ENCODE measurements around the gene C17orf50.

C17orf50 gene

GRCh38 chr17:35760587-35760986 is at the start of gene C17orf50:
C17orf50 (plus strand) TSS chr17:35760887; CDS start chr17:35760942, 55 bp downstream.
- DNase-seq = no peak

GRCh38 chr17:35710950-35711349 is 49.7 kb upstream of the C17orf50 start:
- no peak for DNase-seq

DNA sequence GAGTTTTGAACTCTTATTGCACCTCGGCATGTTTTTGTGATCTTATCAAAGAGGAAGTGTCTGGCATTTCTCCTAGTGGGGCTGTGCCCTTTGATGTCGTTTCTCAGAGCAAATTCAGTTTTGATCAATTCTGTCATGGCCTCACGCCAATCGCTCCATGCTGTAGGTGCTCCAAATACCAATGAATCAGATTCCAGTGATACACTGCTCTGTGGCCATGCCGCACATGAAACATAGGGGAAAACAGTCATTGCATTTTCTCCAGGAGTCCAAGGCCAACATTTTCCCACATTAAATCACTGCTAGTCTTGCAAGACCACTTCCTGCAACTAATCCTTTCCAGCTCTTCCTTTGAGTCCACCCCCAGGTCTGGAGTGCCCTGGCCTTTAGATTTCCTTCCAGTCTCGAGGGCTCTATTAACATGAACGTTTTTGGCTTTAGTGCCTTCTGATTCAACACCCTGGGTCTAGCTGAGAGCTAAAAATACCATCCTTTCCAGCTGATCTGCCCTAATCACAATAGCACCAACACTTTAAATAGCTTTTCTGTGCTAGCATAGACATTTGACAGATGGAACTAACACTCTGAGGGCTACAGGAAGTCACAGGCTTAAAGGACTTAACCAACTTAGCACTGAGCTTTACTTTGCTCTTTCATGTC is 47.5 kb upstream of the C17orf50 start:
- no peak for DNase-seq

- no peak for DNase-seq
Observed at GRCh38 chr17:35714988-35715387, 45.7 kb upstream of the C17orf50 start.

- DNase-seq = no peak
Observed at GRCh38 chr17:35715416-35715815, 45.3 kb upstream of the C17orf50 start.

DNA sequence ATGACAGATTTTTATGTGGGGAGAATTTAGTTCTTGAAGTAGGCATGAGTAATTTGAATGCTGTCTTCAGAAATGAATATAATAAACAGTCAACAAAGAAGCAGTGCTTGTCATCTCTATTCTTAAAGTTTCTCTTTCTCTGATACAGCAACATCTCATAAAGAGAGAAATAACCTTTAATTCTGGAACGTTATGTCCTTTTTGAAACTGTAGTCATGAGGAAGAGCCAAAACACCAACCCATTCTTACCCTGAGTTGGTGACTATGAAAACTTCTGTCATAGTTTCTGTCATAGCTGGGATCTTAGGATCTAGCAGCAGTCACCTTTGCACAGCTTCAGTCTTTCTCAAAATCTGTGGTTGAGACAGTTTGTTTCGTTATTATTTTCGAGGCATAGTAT is 44.5 kb upstream of the C17orf50 start:
- DNase-seq = no peak

DNA sequence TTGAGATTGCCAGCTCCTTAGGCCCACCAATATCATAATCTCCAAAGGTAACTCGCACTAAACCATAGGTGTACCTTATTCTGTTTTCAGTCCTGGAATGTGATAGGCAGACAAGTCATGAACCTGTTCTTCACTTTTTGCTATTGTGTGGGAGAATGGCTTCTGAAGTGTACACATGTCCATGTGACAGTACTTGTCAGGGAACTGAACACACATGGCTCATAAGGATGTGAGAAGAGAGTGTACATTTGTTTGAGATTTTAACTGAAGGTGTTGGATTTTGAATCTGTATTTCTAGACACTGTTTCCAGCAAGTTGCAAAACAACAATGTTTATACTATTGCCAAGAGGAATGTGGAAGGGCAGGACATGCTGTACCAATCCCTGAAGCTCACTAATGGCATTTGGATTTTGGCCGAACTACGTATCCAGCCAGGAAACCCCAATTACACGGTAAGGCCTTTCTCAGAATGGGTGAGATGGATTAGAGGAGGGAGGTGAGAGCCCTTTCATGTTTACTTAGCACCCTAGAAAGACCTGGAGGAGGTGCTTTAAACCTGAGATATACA is 43.7 kb upstream of the C17orf50 start:
- no peak for DNase-seq

DNA sequence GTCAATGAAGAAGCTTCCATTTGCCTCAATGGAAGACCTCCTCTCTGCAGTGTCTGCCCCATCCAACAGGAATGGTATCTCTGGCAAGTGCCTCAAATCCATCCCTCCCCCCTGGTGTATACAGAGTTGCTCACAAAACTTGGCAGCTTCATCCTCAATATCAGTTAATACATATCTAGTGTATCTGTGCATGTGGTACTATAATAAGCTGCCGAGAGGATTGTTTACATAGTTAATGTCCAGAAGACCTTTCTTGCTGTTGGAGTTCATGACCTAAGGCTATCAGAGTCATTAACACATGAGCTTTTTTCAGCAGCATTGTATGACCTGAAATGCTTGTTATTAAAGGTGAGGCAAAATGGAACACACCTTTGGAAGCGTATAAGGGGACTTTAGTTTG is 43.2 kb upstream of the C17orf50 start:
- DNase-seq = no peak

DNA sequence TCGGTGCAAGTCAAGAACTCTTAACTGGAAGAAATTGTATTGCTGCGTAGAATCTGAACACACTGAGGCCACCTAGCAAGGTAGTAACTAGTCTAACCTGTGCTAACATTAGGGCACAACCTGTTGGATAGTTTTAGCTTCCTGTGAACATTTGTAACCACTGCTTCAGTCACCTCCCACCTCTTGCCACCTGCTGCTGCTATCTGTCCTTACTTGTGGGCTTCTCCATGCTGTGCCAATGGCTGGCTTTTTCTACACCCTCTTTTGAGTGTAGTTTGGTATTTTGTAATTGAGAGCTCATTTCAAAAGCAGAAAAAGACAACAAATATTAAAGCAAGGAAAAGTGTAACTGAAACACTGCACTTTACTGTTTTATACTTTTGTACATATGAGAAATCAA is 37.0 kb upstream of the C17orf50 start:
- DNase-seq = no peak

DNA sequence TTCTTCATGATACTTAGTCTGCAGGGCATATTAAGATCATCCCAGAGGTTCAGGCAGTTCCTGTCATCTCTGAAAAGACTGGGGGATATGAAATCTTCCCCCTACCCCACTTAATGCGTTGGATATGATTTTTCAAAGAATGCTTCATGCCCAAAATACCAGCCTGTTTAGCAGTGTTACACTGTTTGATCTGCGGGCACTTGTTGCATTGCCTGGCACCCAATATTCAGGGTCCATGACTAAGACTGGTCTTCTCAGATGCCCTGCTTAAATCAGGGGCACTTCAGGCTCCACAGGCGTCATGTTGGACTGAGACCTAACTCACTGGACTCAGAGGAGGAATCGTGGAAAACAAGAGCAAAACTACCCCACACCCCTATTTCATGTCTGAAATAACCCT is 35.6 kb upstream of the C17orf50 start:
- no peak for DNase-seq

DNA sequence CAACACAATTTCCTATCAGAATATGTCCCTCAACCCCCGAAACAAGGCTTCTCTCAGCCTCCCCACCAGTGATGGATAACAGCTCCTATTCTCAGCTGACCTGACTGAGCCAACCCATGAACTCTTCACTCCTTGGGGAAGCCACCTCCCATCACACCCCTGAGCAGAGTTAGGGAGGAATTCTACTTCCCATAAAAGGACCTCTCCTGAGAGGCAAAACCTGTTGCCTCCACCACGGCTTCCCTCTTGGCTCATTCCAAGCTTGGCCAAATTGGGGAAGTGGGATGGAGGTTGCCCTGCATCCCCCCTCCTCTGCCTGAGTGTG is 34.9 kb upstream of the C17orf50 start:
- no peak for DNase-seq

- DNase-seq = peak; percentile 15
Observed at GRCh38 chr17:35726127-35726952, 34.3 kb upstream of the C17orf50 start.

DNA sequence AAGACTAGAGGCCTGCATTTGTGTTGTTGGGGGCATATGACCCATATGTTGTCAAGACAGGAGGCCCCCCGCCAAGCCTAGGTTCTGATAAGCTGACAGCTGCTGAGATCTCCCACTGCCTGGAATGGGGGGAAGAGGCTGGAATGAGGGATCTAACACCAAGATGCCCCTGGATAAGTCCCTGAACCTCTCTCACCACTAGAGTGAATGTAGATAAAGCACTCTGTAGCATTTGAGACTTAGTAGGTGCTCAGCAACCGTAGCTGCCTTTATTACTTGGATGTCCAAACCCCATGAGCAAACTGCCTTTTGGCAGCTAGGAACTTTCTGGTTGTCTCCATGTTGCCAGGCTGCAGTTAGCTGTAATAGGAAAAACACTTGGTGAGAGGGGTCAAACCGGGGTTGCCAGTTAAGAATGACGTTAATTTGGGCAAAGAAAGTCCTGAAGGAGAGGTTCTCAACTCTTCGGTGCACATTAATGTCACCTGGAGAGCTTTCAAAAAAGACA is 33.7 kb upstream of the C17orf50 start:
- no peak for DNase-seq

DNA sequence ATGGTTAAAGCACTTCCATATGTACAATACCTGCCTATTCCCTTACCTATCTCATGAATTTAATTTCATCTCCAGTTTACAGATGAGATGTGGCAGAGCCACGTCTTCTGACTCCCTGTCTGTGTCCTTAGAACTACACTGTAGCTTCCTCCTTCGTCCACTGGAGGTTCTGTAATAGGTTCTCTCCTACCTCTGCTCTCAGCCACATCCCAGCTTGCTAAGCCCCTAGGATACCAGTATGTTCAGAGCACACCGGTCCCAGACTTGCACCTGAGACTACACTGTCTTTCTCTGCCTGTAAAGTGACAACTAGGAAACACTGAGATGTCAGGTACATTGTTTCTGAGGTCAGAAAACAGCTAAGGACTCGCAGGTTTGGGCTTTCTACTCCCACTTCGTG is 33.1 kb upstream of the C17orf50 start:
- no peak for DNase-seq

DNA sequence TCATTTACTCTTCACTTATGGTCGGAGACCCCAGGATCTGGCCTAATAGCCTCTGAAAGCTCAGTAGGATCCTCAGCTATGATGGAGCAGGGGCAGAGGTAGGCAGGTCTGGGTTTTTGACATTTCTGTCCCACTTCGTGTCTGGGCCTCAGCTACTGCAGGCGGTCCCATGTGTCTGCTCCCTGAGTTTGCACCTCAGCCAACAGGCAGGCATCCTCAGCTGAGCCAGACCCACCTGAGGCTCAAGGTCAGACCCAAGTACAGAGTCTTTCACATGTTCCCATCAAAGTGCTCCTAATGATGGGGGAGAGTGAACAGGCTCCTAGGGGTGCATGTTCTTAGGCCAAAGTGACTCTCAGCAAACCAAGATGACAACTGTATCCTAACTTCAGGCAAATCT is 32.1 kb upstream of the C17orf50 start:
- no peak for DNase-seq

DNA sequence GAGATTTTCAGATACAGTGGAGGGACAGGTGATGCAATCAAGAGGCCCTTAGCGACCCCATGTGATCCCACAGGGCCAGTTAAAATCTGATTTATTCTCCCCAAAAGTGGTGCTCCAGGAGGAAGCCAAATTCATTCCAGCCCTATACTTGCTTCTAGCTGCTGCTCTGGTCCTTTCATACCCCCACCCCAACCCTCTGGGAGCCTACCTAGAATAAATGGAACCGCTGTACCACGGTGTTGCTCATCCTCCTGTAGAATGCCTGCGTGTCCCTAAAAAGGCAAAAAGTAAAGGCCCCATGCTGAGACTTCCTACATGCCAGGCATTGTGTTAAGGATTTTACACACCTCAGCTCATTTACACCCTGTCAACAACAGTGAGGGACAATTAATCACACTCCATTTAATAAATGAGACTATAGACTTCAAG is 31.3 kb upstream of the C17orf50 start:
- DNase-seq = no peak

- DNase-seq = no peak
Observed at GRCh38 chr17:35730400-35731005, 30.2 kb upstream of the C17orf50 start.

GRCh38 chr17:35731239-35731916 is 29.3 kb upstream of the C17orf50 start, which contains the start of gene RASL10B:
RASL10B (plus strand) TSS chr17:35731639; CDS start chr17:35735185, 3,546 bp downstream.
- DNase-seq = peak; percentile 22

- no peak for DNase-seq
Observed at GRCh38 chr17:35731917-35732805, 28.5 kb upstream of the C17orf50 start.

DNA sequence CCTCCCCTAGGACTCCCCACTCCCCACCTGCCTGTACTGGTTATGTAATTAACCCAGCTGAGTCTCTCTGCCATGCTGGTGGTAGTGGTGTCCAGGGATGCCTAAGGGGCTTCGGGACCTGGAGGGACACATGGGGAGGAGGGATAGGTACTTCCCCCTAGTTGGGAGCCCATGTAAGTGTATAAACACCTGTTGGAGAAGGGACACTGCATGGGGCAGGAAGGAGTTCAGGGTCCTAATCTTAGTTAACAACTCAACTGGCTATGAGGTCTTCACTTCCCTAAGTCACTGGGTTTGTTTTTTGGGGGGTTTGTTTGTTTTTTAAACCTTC is 27.9 kb upstream of the C17orf50 start:
- DNase-seq = no peak

GRCh38 chr17:35733366-35733765 is 27.3 kb upstream of the C17orf50 start:
- DNase-seq = no peak

DNA sequence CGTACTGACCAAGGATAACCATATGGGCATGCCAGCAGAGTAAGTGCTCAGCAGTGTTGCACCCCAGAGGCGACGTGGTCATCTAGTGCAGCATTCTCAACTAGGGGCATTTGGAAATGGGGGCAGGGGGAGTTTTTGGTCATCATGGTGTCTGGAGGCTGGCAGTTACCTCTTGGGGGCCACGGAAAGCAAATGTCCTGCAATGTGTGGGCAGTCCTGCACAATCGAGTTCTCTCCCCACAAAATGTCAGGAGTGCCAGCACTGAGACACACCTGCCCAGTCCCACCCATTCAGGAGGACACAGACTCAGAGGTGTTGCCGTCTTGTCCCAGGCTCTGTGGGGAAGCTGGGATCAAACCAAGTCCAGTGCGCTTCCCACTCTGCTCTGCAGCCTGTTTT is 26.3 kb upstream of the C17orf50 start:
- no peak for DNase-seq
